CD4-positive, alpha-beta T cell treated with Interleukin-6 for 4 hours (primary cell): ENCODE data around the gene KCNV2.

Source experiments
- DNase-seq: peaks from one replicate; pipeline ENCODE4 v3.0.0-alpha.2; 2020; ENCODE audit warnings: mixed read lengths

The KCNV2 gene

DNA sequence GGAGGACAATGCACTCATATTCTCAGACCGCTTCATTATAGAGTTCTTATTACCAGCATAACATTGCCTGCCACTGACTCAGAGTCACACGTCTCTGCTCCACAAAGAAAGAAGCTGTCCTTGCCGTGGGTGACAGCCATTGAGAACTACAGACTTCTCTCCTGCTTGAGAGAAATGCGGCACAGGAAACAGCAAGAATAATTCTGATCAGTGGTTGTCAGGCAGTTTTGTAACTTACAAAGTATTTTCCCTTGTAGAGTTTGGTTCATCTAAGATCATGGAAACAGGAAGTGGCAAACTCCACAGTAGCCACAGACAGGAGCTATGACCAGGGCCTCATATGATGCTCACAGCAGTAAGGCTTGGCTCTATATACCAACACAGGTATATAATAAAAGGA lies 47.0 kb downstream of the KCNV2 start:
- no peak for DNase-seq

DNA sequence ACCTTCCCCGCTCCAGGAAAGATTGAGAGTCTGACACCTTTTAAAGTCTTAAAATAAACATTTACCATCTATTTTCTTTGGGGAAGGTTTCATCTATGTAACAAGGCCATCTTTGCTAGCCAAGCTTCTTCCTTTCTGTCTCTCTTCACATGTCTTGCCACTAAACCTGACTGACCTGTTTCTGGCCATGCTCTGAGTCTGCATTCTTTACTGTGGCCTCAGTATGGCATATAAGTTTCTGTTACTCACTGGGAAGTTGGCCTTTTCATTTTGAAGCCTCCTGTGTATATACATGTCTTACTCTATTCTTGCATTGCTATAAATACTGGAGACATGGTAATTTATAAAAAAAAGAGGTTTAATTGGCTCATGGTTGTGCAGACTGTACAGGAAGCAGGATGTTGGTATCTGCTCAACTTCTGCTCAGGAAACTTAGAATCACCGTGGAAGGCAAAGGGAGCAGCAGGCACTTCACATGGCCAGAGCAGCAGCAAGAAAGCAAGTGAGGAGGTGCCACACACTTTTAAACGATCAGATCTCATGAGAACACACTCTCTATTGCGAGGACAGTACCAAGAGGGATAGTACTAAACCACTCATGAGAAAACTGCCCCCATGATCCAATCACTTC lies 48.1 kb downstream of the KCNV2 start:
- no peak for DNase-seq

DNA sequence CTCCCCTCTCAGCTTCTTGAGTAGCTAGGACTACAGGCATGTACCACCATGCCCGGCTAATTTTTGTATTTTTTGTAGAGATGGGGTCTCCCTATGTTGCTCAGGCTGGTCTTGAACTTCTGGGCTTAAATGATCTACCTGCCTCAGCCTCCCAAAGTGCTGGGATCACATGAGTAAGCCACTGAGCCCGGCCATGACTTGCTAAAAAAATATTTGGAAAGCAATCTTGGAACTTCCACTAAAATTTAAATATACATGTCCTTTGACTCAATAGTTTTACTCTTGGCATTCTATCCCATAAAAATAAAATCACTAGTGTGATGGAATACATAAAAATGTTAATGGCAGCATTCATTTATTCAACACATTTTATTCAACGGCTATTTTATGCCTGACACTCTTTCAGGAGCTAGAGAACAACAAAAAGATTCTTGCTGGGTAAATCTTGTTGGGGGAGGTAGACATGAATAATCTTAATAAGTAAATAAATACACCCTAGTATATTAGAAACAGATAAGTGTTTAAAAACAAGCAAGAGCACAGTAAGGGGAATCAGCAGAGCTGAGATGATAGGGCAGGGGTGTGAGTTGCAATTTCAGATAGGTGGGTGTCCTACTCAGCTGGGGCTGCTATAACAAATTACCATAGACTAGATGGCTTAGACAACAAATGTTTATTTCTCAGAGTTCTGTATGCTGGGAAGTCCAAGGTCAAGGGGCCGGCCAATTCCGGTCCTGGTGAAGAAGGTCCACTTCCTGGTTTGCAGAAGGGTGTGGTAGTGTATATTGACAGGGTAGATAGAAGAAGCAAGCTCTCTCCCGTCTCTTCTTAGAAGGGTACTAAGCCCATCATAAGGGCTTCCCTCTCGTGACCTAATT lies 50.7 kb downstream of the KCNV2 start:
- DNase-seq, result no peak

DNA sequence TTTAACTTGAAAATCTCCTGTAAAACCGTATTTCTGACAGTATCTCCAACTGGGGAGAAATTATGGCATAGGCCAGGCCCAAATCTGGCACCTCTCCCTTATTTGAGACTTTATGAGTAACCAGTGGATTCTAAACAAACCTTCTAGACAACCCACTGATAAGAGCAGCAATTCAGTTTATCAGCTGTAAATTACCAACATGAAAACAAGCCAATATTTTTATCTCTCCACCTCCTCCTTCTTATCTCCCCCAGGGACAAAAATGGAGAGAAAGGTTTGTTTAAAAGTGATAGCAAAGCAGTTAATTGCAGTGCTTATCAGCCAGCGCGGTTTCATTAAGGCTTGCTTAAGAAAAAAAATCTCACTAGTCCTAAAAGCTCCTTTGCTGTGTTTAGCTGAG lies 53.8 kb downstream of the KCNV2 start:
- DNase-seq, result no peak

DNA sequence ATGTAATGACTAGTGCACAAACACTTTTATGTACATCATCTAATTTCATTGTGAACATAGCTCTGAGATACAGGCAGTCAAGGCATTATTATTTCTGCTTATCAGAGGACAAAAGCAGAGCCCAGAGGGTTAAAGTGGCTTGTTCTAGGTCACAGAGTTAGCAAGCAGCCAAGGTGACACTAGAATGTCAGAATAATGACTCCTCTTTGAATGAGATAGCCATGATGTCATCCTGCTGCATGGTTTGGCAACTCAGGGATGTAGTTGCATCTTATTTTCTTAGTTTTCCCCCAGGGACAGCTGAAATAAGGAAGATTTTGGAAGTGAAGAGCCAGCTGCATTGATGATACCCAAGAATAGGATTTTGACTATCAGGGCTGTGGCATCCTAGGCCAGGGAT lies 54.4 kb downstream of the KCNV2 start:
- no peak for DNase-seq

DNA sequence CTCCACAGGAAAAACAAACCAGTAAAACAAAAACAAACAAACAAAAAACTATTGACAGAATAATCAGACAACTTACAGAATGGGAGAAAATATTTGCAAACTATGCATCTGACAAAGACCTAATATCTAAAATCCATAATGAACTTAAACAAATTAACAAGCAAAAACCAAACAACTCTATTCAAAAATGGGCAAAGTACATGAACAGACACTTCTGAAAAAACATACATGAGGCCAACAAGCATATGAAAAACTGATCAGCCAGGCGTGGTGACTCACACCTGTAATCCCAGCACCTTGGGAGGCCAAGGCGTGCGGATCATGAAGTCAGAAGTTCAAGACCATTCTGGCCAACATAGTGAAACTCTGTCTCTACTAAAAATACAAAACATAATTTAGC lies 60.1 kb downstream of the KCNV2 start:
- DNase-seq, result no peak

DNA sequence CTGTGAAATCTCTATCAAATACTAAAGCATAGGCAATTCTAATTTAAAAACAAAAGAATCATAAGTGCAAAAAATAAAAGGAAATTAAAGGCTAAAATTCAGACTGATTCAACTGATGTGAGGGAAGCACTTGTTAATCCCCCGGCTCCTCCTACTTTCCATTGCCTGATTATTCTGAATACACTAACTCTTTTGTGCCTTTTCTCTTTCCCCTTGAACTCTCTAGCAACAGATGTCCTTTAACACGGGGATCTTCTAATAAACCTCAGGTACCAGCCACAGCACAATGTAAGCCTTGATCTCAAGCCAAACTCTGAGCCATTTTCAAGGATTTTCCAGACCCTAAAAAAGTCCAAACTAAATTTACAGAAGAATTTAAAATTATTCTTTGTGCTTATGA lies 61.5 kb downstream of the KCNV2 start:
- DNase-seq, result no peak
